HG02642 (cell line): ENCODE data around the gene TP53AIP1.

ENCODE experiments used
- ATAC-seq: cut with Tn5 transposase; IDR thresholded peaks from one replicate; pipeline ENCODE4 v1.9.1; 2021; ENCODE audit warnings: mild to moderate bottlenecking; ENCODE audit not compliant: unreplicated experiment, poor library complexity

The TP53AIP1 gene

DNA sequence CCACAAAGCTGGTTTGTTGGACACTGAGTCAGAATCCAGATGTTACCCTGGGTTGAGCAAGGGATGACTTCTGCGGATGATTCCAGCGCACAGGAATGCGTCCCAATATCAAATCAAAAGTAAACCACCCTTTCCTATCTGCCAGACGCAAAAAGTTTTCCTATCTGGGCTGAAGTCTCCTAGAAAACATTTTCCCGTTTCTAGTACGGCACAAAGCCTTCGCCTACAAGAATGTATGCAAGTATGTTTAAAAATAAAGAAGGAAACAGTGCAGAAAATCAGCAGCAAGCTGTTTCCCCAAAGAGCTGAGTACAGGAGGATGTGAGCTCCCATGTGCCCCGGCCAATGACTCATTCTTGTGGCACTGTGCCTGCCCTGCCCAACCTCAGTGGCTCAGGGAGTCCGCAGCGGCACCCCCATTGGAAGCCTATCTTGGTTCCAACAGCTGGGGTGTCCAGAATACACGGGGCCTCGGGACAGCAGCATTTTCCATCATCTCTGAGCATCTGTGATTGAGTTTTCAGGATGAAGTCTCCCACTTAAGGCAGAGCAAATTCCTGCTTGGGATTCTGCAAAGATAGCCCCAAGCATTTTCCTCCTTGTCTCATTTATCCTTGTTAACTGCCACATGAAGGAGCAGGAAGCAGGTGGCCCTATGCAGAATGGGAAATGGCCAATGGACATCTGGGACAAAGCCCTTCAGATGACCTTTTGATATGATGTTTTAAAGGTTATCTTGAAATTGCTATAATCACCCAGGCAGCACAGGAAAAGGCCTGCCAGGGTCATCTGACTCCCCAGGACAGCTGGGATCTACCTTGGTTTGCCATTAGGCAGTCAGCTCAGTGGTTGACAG, 34.1 kb downstream of the TP53AIP1 start:
- no peak for ATAC-seq

DNA sequence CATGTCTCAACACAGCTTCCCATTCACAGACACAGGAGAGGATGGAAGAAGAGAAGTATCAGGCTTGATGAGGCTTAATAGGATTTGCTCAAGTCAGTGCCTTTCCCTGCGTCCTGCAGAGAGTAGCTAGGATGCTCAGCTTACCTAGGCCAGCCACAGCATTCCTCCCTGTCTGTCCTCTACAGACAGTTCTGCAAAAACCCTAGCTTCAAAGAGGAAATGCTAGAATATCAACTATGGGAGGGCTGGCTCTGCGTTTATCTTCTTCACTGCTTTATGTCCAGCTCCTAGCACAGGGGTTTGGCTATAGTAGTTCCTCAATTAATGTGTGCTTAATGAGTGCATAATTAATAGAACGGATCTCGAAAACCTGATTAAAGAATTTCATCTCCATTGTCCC, 35.1 kb downstream of the TP53AIP1 start:
- ATAC-seq: no peak

DNA sequence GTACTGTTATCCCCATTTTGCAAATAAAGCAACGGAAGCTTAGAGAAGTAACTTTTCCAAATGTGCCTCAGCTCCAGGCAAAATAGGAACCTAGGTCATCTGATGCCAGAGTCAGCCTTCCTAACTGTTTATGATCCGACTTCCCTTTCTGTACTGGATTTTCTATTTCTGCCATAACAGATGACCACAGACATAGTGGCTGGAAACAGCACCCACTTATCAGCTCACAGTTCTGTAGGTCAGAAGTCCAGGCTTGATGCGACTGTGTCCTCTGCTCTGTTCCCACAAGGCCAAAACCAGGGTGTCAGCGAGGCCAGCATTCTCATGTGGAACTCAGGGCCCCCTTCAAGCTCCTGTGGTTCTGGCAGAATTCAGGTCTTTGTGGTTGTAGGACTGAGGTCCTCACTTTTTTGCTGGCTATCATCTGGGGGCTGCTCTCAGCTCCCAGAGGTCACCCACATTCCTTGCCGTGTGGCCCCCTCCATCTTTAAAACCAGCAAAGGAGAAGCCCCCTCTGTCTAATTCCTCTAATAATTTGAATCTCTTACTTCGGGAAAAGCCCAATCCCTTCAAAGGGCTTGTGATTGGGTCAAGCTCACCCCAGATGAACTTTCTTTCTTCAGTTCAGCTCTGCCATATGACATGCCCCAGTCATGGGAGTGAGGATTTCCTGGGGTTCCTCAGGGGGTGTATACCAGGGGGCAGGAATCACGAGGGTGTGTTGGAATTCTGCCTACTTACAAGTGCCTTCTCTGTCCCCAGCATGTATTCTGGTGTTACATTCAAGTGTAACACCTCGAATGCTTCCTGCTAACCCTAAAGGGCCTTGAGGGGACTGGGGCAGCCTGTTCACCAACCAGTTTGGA, 36.3 kb downstream of the TP53AIP1 start:
- no peak for ATAC-seq

DNA sequence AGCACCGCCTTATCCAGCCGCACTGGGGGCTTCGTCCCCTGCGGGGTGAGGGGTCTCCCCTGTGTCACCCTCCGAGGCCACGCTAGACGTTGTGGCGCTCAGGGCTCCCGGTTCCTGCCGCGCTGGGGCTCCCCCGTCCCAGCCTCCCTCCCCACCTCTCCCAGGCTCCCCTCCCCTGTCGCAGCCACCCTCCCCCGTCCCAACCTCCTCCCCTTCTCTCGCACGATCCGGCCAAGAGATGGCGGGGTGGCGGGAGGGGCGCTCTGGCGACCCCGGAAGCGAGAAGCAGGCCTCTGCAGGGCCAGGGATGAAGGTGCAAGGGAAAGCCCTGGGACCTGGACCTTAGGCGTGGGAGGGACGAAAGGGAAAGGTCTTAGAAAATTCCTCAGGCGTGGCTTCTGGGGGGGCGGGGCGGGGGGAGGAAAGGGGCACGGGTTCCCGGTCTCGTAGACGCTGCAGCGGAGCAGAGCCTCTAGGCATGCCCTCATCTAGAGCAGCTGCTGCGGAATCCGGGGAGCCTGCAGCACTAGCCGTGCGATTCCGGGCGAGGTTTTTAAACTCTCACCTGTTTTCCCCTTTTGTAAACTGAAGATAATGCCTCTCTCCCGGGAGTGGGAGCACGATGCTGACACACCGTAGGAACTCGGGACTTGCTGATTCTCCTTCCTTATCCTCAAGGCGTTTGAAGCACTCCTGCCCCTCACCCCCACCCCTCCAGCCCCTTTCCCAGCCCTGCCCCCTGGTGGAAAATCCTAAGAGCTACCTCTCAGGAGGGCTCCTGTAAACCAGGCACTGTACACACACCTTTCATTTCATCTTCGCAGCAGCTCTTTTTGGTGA, 37.1 kb downstream of the TP53AIP1 start:
- ATAC-seq: peak; percentile 47

DNA sequence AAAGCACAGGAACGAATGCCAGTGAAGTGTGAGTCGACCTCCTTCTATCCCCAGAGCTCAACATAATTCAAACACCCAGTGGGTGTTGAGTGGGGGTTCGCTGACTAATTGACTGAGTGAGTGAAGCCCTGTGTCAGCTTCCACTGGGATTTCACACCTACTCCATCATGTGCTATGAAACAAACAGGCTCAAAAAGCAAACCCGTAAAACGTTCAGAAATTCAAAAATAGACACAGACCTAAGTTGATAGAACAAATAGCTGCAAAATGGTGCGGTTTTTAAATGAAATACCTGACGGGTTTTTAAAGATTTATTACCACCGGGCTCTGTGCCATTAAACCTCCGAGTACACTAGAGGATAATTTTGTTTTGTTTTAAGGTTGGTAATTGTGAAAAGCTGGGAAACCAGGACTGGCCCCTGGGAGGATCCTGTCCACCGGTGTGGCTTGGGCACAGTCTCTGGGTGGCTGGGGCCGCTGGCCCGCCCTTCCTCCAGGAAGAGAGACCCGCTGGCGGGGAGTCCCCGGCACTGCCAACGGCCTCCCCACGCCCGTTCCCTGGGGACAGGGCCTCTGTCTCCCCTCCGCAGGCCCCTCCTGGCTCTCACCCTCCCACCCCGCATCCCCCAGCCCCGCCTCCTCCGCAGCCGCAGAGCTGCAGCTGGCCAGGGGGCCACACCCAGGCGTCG, 37.9 kb downstream of the TP53AIP1 start:
- ATAC-seq: peak; percentile 50

DNA sequence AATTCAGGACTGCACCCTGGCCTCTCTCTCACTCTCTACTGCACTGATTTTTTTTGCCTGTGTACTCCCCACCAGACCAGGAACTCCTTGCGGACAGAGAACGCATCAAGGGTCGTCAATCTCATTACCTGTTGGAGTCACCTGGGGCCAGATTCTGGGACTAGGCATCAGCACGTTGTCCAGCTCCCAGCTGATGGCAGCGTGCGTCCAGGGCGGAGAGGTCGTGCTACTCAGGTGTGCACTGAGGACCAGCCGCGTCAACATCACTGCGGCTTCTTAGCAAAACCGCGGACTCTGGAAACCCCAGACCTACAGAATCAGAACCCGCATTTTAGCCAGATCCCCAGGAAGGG, 38.4 kb downstream of the TP53AIP1 start:
- ATAC-seq: no peak

DNA sequence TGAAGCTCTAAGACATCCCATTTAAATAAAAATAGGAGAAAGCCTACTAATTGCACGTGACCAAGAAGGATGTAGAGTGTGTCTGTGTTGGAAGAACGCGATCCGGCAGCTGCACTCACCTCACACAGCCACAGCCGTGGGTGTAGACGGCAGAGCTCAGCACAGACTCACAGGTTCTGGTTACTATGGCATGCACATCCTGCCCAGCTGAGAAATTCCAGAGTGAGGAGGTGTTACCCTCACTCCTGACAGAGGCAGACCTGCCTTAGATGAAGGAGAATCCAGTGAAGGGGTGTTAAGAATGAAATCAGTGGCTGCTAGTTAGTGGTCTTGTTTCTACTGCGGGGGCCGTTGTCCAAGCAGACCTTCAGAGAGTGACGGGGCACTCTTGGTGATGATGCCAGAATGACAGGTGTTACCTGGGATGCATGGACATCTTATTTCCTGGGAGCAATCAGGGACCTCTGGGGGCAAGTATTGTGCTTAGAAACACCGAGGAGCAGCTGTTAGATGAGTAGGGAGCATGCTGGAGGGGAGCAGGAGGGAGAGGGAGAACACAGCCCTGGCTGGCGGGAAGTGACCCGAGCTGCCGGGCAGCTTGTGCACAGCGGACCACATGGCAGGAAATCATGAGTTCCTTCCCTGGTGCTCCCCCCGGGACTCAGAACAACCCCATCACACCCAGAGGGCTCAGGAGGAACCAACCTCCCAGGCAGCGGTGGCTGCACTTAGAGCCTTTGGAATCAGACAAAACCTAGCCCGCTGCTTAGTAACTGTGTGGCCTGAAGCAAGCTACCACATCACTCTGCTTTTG, 39.2 kb downstream of the TP53AIP1 start:
- no peak for ATAC-seq

DNA sequence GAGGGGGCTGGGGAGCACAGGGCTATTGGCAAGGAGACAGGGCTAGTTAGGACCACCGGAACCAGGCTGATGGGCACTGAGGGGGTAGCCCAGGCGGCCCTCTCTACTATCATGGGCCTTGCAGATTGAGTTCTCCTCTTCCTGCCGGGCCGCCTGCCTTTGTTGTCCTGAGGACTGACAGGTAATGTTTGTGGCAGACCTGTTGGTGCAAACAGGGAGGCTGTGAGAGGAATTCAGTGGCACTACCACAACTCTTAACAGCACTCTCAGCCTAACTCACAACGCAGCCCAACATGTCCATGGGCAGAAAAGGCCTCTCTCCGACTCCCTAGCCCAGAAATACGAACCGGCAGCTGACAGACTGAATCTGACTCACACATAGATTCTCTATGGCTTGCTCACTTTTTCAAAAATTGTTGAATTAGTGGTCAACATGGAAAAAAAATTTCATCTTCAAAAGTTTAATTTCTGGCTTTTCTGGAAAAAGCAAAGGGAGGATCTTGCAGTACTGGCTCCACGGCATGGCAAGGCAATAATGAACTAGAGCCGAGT, 40.1 kb downstream of the TP53AIP1 start:
- ATAC-seq: no peak

DNA sequence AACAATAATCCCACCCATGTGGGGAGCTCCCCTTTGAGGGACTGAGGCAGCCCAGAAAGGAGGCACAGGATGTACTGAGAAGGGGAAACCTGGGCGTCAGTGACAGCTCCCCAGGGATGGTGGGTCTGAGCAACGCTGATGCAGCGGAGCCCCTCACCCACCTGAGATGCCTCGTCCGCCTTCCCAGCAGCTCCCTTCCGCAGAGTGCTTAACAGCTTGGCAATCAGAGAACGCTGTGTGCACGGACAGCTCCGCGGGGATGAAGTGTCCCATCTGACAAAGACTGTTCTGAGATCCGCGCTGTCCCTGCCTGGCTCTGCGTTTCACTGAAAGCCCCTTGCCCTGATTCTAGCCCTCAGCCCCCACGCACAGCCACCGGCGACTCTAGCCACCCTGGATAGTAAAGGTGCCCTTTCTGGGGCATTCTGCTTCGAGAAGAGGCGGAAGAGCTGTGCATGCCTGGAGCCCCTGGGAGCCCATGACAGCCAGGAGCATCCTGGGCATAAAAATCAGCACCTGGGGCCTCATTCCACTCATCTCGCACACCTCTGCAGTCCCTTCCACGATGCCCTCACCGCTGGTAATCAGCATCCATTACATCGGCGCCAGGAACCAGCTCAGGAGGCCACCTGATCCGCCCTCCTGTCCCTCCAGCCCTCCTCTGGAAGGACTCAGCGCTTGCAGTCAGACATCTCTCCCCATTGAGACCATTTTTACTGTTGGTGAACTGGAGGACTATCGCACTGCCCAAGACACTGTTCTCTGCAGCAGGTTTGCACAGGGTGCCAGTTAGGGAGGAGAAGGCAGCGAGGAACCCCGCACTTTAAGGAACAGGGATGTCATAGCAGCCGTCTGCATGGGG, 40.8 kb downstream of the TP53AIP1 start:
- no peak for ATAC-seq

DNA sequence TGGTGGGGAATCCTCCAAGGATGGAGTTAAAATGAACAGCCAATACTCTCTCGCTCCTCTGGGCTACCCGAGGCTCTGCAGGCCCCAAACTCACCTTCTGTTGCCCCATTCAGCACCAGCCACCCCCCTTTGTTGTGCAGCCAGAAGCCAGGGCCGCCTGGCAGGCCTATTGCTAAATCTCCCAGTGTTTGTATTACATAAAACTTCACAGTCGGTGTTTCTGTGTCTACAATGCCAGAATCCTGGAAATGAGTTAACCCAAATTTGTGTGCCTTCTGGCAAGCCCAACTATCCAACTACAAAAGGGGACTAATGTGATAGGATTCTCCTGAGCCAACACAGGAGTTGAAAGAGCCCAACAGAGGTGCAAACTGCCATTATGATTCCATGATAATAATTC, 42.2 kb downstream of the TP53AIP1 start:
- ATAC-seq: no peak

DNA sequence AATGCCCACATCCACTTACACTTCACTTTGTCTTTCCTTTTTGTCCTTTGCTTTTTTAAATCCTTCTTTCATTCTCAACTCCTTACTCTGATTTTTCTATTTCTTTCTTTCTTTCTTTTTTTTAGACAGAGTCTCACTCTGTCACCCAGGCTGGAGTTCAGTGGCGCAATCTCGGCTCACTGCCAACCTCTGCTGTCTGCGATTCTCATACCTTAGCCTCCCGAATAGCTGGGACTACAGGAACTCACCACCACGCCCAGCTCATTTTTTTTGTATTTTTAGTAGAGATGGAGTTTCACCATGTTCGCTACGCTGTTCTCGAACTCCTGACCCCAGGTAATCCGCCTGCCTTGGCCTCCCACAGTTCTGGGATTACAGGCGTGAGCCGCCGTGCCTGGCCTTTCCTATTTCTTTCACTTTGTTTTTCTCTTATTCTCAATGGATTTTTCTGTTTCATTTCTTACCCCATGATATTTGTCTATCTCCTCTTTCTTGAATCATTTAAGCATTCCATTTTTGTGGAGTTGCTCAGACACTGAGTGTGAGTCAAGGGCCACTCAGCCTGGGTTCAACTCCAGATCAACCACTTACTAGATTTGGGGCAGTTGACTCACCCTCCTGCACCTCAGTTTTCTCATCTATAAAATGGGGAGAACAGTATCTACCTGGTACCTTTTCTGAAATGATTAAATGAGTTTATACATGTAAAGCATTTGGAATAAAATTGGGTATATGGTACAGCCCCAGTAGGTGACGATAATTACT, 43.9 kb downstream of the TP53AIP1 start:
- ATAC-seq: no peak

DNA sequence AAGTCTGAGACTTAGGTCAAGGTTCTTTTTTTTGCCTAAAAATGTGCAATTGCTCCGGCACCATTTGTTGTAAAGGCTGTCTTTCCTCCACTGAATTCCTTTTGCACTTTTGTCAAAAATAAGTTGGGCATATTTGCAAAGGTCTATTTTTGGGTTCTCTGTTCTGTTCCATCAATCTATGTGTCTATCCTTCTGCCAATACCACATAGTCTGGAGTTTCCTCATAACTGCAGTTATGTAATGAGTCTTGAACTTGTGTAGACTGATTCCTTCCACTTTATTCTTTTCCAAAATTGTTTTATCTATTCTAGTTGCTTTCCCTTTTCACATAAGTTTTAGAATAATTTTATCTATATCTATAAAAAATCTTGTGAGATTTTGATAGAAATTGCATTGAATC, 44.8 kb downstream of the TP53AIP1 start:
- no peak for ATAC-seq

DNA sequence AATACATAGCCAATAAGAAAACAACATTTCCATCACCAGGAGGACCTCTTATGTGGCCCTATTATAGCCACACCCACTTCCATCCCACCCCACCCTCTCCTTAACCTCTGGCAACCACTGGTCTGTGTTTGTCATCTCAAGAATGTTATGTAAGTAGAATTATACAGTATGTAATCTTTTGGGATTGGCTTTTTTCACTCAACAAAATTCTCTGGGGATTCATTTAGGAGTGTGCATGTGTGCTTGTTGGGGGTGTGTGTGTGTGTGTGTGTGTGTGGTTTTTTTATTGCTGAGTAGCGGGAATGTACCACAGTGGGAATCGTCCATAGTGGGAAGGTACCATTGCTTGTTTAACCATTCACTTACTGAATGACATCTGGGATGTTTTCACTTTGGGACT, 46.3 kb downstream of the TP53AIP1 start:
- no peak for ATAC-seq

DNA sequence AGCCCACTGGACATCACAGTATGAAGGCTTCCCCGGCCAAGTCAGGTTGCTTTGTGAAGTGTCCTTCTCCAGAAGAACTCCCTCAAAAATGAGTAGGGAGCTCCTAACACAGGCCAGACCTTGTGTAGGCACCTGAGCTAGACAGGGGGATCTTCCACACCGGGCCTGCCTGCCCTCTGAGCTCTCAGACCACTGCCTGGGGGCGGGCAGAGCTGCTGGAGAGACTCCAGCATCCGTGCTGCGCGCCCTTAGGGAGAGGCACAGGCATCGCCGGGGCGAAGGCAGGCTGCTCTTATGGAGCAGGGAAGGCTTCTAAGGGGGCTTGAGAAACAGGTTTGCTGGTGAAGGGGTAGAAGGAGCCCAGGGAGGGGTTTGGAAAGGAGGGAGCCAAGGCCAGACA, 47.1 kb downstream of the TP53AIP1 start:
- ATAC-seq: no peak

DNA sequence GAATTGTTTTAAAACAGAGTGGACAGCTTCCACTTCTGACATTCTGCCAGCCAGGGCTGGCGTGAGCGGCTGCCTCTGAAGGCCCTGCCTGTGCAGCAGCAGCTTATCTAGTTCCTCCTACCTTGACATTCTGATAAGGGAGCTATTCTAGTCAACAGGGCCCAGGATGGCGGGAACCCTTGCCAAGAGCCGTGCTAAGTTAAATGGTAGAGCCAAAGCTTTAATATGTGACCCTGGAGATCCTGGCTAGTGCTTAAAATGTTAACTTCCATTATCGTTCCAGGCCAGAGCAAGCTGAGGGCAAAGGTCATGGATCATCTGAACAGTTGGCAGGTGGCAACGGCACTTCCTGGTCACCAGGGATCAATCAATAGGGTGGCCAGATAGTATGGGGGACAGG, 48.0 kb downstream of the TP53AIP1 start:
- ATAC-seq: no peak

DNA sequence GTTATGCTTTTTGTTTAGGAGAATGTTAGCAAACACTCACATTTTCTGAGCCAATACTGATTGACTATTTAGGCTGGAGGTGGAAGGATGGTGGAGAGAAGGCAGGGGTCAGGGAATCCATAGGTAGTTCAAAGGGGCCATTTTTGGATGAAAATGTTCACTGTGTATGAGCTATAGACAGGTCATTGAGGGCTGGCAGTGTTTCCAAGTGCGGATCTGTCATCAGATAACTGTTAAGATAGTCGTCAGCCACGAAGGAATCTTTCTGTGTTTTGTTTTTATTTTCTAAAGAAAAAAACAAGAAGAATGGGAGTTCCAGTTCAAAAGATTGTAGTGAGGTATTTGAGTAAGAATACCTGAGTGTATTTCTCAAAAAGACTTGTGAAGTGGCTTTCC, 48.4 kb downstream of the TP53AIP1 start:
- ATAC-seq: no peak

DNA sequence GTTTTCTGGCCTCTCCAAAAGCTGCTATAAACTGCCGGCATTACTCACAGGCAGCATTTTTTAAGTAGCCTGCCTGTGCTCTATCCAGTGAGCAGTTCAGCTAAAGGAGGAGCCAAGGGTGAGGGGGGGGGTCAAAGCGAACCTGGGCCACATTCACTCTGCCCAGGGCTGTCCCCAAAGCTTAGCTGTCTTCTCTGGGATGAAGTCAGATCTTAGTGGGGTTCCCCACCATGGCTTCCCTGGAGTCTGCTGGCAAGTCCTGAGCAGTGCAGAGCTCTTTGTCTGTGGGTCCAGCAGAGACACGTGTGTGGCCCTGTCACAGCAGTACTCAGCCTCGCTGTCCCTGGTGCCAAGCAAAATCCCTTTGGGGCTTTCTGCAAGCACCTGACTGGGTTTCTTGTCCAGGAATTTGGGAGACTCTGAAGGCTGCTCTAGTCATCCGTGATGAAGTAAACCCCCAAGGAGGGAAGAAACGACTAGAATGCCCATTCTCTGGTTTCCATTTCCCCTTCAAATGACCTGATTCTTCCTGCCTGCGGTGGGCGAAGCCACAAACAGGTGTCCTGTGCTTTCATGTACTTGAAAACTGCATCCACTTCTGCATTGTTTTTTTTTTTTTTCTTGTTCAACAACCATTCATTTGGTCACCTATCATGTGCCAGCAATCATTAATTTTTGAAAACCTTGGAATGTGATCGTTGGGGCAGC, 48.9 kb downstream of the TP53AIP1 start:
- peak; percentile 68 for ATAC-seq
